Caco-2 (cell line): Measurements from ENCODE around the gene NELFA. TPM values are rescaled to one million over a fixed set of nuclear protein-coding genes. Genes with fewer than 3 reads are reported as not detected.

ENCODE experiments used
- BruUV-seq: library from RNA; stranded (reverse); fragments of 400-500 nt; replicated peaks from 2 replicates; lab custom pipeline; 2021; lab: Mats Ljungman, UMichigan
- CTCF ChIA-PET: fragments of 300-600 bp; sonication (Branson Sonifier 250); formaldehyde crosslinking; loops from one replicate; lab custom pipeline; 2022; ENCODE audit warnings: antibody characterized with exemption; lab: Charles Lee
- POLR2A ChIA-PET: fragments of 300-600 bp; sonication (Branson Sonifier 250); formaldehyde crosslinking; loops from one replicate; lab custom pipeline; 2022; ENCODE audit warnings: antibody characterized with exemption; lab: Charles Lee
- DNase-seq, 2 experiments: peaks; one replicate each; pipeline versions ENCODE4 v3.0.0 to v3.0.0-alpha.2; 2020 to 2022
- H3K27me3 ChIP-seq: replicated peaks from 2 replicates; pipeline ENCODE4 v1.6.0; 2011; ENCODE audit warnings: low read length; ENCODE audit not compliant: control insufficient read depth, insufficient read depth
- H3K36me3 ChIP-seq: 2 replicates; pipeline ENCODE4 v1.5.1; 2011; ENCODE audit warnings: low read length; ENCODE audit not compliant: control insufficient read depth, insufficient read depth
- H3K4me1 ChIP-seq: fragments of 250-450 bp; sonication (Bioruptor Pico); 2 replicates; pipeline ENCODE4 v1.5.1; 2020; ENCODE audit warnings: mild to moderate bottlenecking
- H3K4me3 ChIP-seq: 2 replicates; pipeline ENCODE4 v1.5.1; 2011; ENCODE audit warnings: low read depth, mild to moderate bottlenecking, control low read depth, low read length
- H3K9me3 ChIP-seq: fragments of 250-450 bp; sonication (Bioruptor Pico); 2 replicates; pipeline ENCODE4 v1.5.1; 2020; ENCODE audit warnings: mild to moderate bottlenecking, moderate library complexity
- H3K27ac Mint-ChIP-seq: one replicate; pipeline ENCODE4 v1.8.0; 2022; ENCODE audit warnings: mixed read lengths; ENCODE audit not compliant: unreplicated experiment
- H3K27me3 Mint-ChIP-seq: one replicate; pipeline ENCODE4 v1.8.0; 2022; ENCODE audit warnings: mixed read lengths; ENCODE audit not compliant: insufficient read depth, unreplicated experiment
- H3K36me3 Mint-ChIP-seq: one replicate; pipeline ENCODE4 v1.8.0; 2022; ENCODE audit warnings: mild to moderate bottlenecking, mixed read lengths; ENCODE audit not compliant: insufficient read depth, unreplicated experiment
- H3K4me1 Mint-ChIP-seq: one replicate; pipeline ENCODE4 v1.8.0; 2022; ENCODE audit warnings: low read depth, mixed read lengths; ENCODE audit not compliant: unreplicated experiment
- H3K4me3 Mint-ChIP-seq: one replicate; pipeline ENCODE4 v1.8.0; 2022; ENCODE audit warnings: mild to moderate bottlenecking, moderate library complexity, mixed read lengths; ENCODE audit not compliant: unreplicated experiment
- H3K9me3 Mint-ChIP-seq: one replicate; pipeline ENCODE4 v1.8.0; 2022; ENCODE audit warnings: mixed read lengths; ENCODE audit not compliant: unreplicated experiment
- intact Hi-C: fragments of 100-400 bp; cut with micrococcal nuclease; formaldehyde crosslinking; loops from one replicate; pipeline ENCODE4 v1.10.0; 2022; ENCODE audit not compliant: unreplicated experiment
- total RNA-seq: library from RNA; stranded (reverse); gene quantifications from 2 replicates; pipeline ENCODE4 v1.2.3, GENCODE V29; 2022
- TF ChIP-seq, protein P1 (sequence below), 2 experiments: fragments of 200-600 bp in 1 of 2; IDR thresholded peaks; 1 replicate in 1 of 2; 2 replicates in 1 of 2; pipeline versions ENCODE4 v1.5.1 to v1.8.0; 2011 to 2022; ENCODE audit warnings: antibody characterized with exemption in 1 of 2, control low read depth in 1 of 2, inconsistent platforms in 1 of 2, low read depth in 1 of 2, low read length in 1 of 2, mild to moderate bottlenecking in 1 of 2, moderate library complexity in 1 of 2; ENCODE audit not compliant: insufficient read depth in 1 of 2, severe bottlenecking in 1 of 2, unreplicated experiment in 1 of 2

Gene NELFA
- total RNA-seq, 1 experiment from 2014 or later: 53.0 TPM

GRCh38 chr4:1968686-1969295 is 40.0 kb downstream of the NELFA start:
- Mint-ChIP-seq H3K4me1 (no peaks in the 10 kb centered on the region), H3K36me3 (peaks cover 77% of the 10 kb centered on the region)

GRCh38 chr4:1967512-1968149 is 41.1 kb downstream of the NELFA start:
- no peaks in the 10 kb centered on the region for H3K27me3 Mint-ChIP-seq

More at GRCh38 chr4:1968686-1969295, 40.0 kb downstream of the NELFA start:
- H3K9me3 ChIP-seq: no peaks in the 10 kb centered on the region
- ChIA-PET CTCF (no interaction called here), POLR2A (no interaction called here)
- no peaks in the 10 kb centered on the region for H3K27me3 ChIP-seq
- no TSS peak for BruUV-seq
- no peaks in the 10 kb centered on the region for H3K4me1 ChIP-seq
- Mint-ChIP-seq H3K27me3 (no peaks in the 10 kb centered on the region), H3K4me3 (no peak overlapping the region), H3K9me3 (no peaks in the 10 kb centered on the region), H3K27ac (no peak overlapping the region)
- H3K36me3 ChIP-seq: peaks cover 3% of the 10 kb centered on the region; the same call in 1 of the 2 replicates
- no peak for DNase-seq
- intact Hi-C loops: no loop called here
- no peak overlapping the region for H3K4me3 ChIP-seq
- TF ChIP-seq, protein P1, sequence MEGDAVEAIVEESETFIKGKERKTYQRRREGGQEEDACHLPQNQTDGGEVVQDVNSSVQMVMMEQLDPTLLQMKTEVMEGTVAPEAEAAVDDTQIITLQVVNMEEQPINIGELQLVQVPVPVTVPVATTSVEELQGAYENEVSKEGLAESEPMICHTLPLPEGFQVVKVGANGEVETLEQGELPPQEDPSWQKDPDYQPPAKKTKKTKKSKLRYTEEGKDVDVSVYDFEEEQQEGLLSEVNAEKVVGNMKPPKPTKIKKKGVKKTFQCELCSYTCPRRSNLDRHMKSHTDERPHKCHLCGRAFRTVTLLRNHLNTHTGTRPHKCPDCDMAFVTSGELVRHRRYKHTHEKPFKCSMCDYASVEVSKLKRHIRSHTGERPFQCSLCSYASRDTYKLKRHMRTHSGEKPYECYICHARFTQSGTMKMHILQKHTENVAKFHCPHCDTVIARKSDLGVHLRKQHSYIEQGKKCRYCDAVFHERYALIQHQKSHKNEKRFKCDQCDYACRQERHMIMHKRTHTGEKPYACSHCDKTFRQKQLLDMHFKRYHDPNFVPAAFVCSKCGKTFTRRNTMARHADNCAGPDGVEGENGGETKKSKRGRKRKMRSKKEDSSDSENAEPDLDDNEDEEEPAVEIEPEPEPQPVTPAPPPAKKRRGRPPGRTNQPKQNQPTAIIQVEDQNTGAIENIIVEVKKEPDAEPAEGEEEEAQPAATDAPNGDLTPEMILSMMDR (IDR thresholded peaks at IDR 0.05; ENCODE audit: insufficient read depth in 1 of 2, low read depth in 1 of 2, low read length in 1 of 2, severe bottlenecking in 1 of 2, unreplicated experiment in 1 of 2): no peak

GRCh38 chr4:1964971-1965370 is 43.8 kb downstream of the NELFA start:
- BruUV-seq: no TSS peak
- H3K4me1 ChIP-seq: no peaks in the 10 kb centered on the region
- H3K36me3 ChIP-seq: peaks cover 6% of the 10 kb centered on the region; the same call in 1 of the 2 replicates
- intact Hi-C loops: no loop called here
- ChIA-PET CTCF (no interaction called here), POLR2A (no interaction called here)
- TF ChIP-seq, protein P1 (IDR thresholded peaks at IDR 0.05; ENCODE audit: insufficient read depth in 1 of 2, low read depth in 1 of 2, low read length in 1 of 2, severe bottlenecking in 1 of 2, unreplicated experiment in 1 of 2): no peak
- Mint-ChIP-seq H3K36me3 (peaks cover 82% of the 10 kb centered on the region), H3K4me3 (no peak overlapping the region), H3K27ac (no peak overlapping the region), H3K9me3 (no peaks in the 10 kb centered on the region), H3K27me3 (no peaks in the 10 kb centered on the region), H3K4me1 (peaks cover 14% of the 10 kb centered on the region)
- no peaks in the 10 kb centered on the region for H3K9me3 ChIP-seq
- no peak overlapping the region for H3K4me3 ChIP-seq
- no peak for DNase-seq
- no peaks in the 10 kb centered on the region for H3K27me3 ChIP-seq

More at GRCh38 chr4:1967512-1968149, 41.1 kb downstream of the NELFA start:
- DNase-seq: no peak
- intact Hi-C loops: no loop called here
- Mint-ChIP-seq H3K27ac (no peak overlapping the region), H3K4me3 (no peak overlapping the region), H3K4me1 (peaks cover 6% of the 10 kb centered on the region), H3K9me3 (no peaks in the 10 kb centered on the region), H3K36me3 (peaks cover 80% of the 10 kb centered on the region)
- TF ChIP-seq, protein P1 (IDR thresholded peaks at IDR 0.05; ENCODE audit: insufficient read depth in 1 of 2, low read depth in 1 of 2, low read length in 1 of 2, severe bottlenecking in 1 of 2, unreplicated experiment in 1 of 2): no peak
- Histone ChIP-seq H3K4me1 (no peaks in the 10 kb centered on the region), H3K9me3 (no peaks in the 10 kb centered on the region), H3K4me3 (no peak overlapping the region), H3K36me3 (peaks cover 4% of the 10 kb centered on the region; the same call in 1 of the 2 replicates), H3K27me3 (no peaks in the 10 kb centered on the region)
- CTCF ChIA-PET: no interaction called here
- BruUV-seq: no TSS peak
- POLR2A ChIA-PET: no interaction called here
